OCI-LY3 (cell line): ENCODE measurements around the gene GGTA1.

ENCODE experiments used
- H2AFZ ChIP-seq: fragments of 200-600, 300-600 bp; shearing (Covaris generic); 2 replicates; pipeline ENCODE4 v1.6.0; 2014; ENCODE audit warnings: antibody characterized with exemption, low read depth, low read length
- H3K27ac ChIP-seq: fragments of 200-600, 300-600 bp; sonication (generic); 2 replicates; pipeline ENCODE4 v1.5.1; 2014; ENCODE audit warnings: mild to moderate bottlenecking, low read length, moderate library complexity, mixed read lengths
- H3K27me3 ChIP-seq: fragments of 200-600, 300-600 bp; sonication (generic); 2 replicates; pipeline ENCODE4 v1.6.1; 2014; ENCODE audit warnings: low read depth, low read length, mixed read lengths
- H3K36me3 ChIP-seq: fragments of 200-600, 300-600 bp; sonication (generic); replicated peaks from 2 replicates; pipeline ENCODE3; 2014; ENCODE audit warnings: low read depth, low read length, mixed read lengths
- H3K4me1 ChIP-seq: fragments of 300-600, 200-600 bp; sonication (generic); 2 replicates; pipeline ENCODE4 v1.6.1; 2014; ENCODE audit warnings: low read length, mixed read lengths
- H3K4me2 ChIP-seq: fragments of 200-600, 300-600 bp; sonication (generic); 2 replicates; pipeline ENCODE4 v1.6.1; 2014; ENCODE audit warnings: low read length, mixed read lengths
- H3K4me3 ChIP-seq: fragments of 300-600, 200-600 bp; sonication (generic); 2 replicates; pipeline ENCODE4 v1.5.1; 2014; ENCODE audit warnings: antibody characterized with exemption, mild to moderate bottlenecking, low read length, moderate library complexity
- H3K79me2 ChIP-seq: fragments of 300-600, 200-600 bp; shearing (Covaris generic); 2 replicates; pipeline ENCODE4 v1.6.1; 2014; ENCODE audit warnings: mild to moderate bottlenecking, low read length, mixed read lengths
- H3K9ac ChIP-seq: fragments of 300-600, 200-600 bp; shearing (Covaris generic); 2 replicates; pipeline ENCODE4 v1.6.0; 2014; ENCODE audit warnings: mild to moderate bottlenecking, low read length, moderate library complexity
- H3K9me3 ChIP-seq: fragments of 200-600, 300-600 bp; shearing (Covaris generic); 2 replicates; pipeline ENCODE4 v1.6.1; 2014; ENCODE audit warnings: low read length, mixed read lengths; ENCODE audit not compliant: insufficient read depth
- H4K20me1 ChIP-seq: fragments of 200-600, 300-600 bp; sonication (generic); 2 replicates; pipeline ENCODE4 v1.6.1; 2016; ENCODE audit warnings: low read length, mixed read lengths; ENCODE audit not compliant: insufficient read depth
- CTCF ChIP-seq: fragments of 200-600, 300-600 bp; sonication (generic); IDR thresholded peaks from 2 replicates; pipeline ENCODE4 v1.5.1; 2014; ENCODE audit warnings: antibody characterized with exemption, low read length, low read depth
- EZH2phosphoT487 ChIP-seq: fragments of 200-600 bp; shearing (Covaris generic); IDR thresholded peaks from 2 replicates; pipeline ENCODE4 v1.6.1; 2018; ENCODE audit warnings: antibody characterized with exemption, mixed run types, low read depth

The GGTA1 gene

DNA sequence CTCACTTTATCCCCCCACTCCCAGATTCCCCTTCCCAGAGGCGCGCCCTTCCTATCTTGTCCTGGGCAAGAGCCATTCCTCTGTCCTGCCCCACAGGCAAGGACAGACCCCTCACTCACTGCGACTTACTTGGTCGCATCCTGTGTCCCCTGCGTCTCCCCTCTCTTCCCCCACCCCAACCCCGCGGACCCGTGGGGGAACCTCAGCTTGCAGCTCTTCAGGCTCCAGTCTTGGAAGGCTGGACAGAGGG lies 542 bp downstream of the GGTA1 start:
- TF ChIP-seq CTCF: no peak
- TF ChIP-seq EZH2phosphoT487: no peak
- no peaks in the 10 kb centered on the region for H3K79me2 ChIP-seq
- no peak overlapping the region for H3K4me3 ChIP-seq
- no peak overlapping the region for H3K27ac ChIP-seq
- H3K9me3 ChIP-seq: no peaks in the 10 kb centered on the region
- H3K9ac ChIP-seq: no peak overlapping the region
- no peaks in the 10 kb centered on the region for H4K20me1 ChIP-seq
- peaks cover 19% of the 10 kb centered on the region for H3K4me1 ChIP-seq
- H3K27me3 ChIP-seq: 0 out of 2 replicates have a peak, but pooled peaks cover 6% of the 10 kb centered on the region
- no peak overlapping the region for H2AFZ ChIP-seq
- H3K4me2 ChIP-seq: peak overlapping the region; percentile 82; the same call in 1 of the 2 replicates
- H3K36me3 ChIP-seq: no peaks in the 10 kb centered on the region

DNA sequence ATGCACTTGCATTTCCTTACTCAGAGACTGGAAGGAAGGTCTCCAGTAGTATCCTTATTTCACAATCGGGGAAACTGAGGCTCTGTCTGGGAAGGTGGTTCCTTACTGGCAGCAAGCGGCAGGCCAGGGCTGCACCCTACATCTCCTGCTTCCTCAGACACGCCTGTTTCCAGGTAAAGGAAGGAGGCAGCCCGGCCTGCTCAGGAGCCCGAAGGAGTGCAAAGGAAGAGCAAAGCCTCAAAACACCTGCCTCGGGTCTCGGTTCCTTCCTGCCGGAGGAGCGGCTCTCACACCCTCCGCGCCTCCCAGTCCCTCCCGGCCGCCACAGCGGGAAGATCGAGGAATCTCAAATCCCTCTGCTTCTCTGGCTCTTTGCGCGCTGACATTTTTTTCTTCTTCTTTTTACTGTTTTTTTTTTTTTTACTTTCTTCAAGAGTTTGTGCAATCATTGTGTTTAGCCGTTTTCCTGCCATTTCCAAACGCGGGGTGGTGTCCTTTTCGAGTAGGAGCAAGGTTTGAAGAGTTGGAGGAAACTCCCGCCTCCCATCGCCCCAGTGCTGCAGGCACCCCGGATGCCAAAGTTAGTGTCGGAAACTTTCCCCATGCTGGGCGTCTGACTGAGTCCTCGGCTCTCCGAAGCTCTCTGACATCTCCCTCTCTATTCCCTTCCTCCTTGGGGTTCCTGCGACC lies 1.0 kb downstream of the GGTA1 start:
- Histone ChIP-seq H3K4me1 (peaks cover 24% of the 10 kb centered on the region), H3K9ac (no peak overlapping the region), H3K27ac (no peak overlapping the region), H3K9me3 (no peaks in the 10 kb centered on the region), H3K36me3 (no peaks in the 10 kb centered on the region), H3K27me3 (0 out of 2 replicates have a peak, but pooled peaks cover 6% of the 10 kb centered on the region), H3K79me2 (no peaks in the 10 kb centered on the region), H4K20me1 (no peaks in the 10 kb centered on the region), H2AFZ (no peak overlapping the region), H3K4me2 (peak overlapping the region; percentile 82), H3K4me3 (peak overlapping the region; percentile 63)
- TF ChIP-seq EZH2phosphoT487: no peak
- no peak for TF ChIP-seq CTCF

- Histone ChIP-seq H3K27ac (no peak overlapping the region), H3K27me3 (0 out of 2 replicates have a peak, but pooled peaks cover 6% of the 10 kb centered on the region), H3K9me3 (no peaks in the 10 kb centered on the region), H3K4me1 (peaks cover 29% of the 10 kb centered on the region), H3K4me2 (peak overlapping the region; percentile 82), H3K36me3 (no peaks in the 10 kb centered on the region), H2AFZ (no peak overlapping the region), H3K4me3 (peak overlapping the region; percentile 63), H3K9ac (no peak overlapping the region), H3K79me2 (no peaks in the 10 kb centered on the region), H4K20me1 (no peaks in the 10 kb centered on the region)
- TF ChIP-seq CTCF (peak; percentile 74), EZH2phosphoT487 (no peak)
Measured at GRCh38 chr9:121498150-121498486, 1.5 kb downstream of the GGTA1 start.

DNA sequence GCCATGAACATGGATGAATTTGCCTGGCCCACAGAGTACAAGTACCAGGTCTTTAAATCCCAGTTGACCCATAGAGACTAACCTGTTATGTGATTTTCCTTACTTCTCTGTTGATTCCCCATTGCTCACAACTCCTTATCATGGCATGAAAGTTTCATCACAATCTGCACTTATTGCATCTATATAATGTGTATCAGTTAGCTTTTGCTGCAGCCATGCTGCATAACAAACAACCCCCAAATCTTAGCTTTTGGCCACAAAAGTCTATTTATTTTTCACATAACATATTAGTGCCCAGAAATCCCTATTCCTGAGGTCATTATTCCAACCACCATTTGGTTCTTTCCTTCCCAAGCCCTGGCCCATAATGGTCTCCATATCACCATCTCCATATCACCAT lies 3.7 kb downstream of the GGTA1 start:
- Histone ChIP-seq H2AFZ (no peak overlapping the region), H4K20me1 (no peaks in the 10 kb centered on the region), H3K4me3 (no peak overlapping the region), H3K36me3 (no peaks in the 10 kb centered on the region), H3K4me2 (no peak overlapping the region), H3K27me3 (0 out of 2 replicates have a peak, but pooled peaks cover 6% of the 10 kb centered on the region), H3K27ac (no peak overlapping the region), H3K9ac (no peak overlapping the region), H3K9me3 (no peaks in the 10 kb centered on the region), H3K4me1 (peaks cover 34% of the 10 kb centered on the region), H3K79me2 (no peaks in the 10 kb centered on the region)
- TF ChIP-seq CTCF: no peak
- no peak for TF ChIP-seq EZH2phosphoT487
